Measurements from ENCODE around the gene SLC8A1.

SLC8A1 gene

GRCh38 chr2:40193670-40194026 is 258.2 kb downstream of the SLC8A1 start:
- no peak for DNase-seq (ENCODE audit: low read depth, low spot score)

- DNase-seq (ENCODE audit: low read depth, low spot score), result no peak
Measured at GRCh38 chr2:40192864-40193669, 258.8 kb downstream of the SLC8A1 start.

GRCh38 chr2:40190457-40190856 is 261.4 kb downstream of the SLC8A1 start:
- DNase-seq (ENCODE audit: low read depth, low spot score), result no peak

- no peak for DNase-seq (ENCODE audit: low read depth, low spot score)
Measured at GRCh38 chr2:40189881-40190280, 262.0 kb downstream of the SLC8A1 start.

- no peak for DNase-seq (ENCODE audit: low read depth, low spot score)
Measured at GRCh38 chr2:40187054-40187453, 264.8 kb downstream of the SLC8A1 start.

- no peak for DNase-seq (ENCODE audit: low read depth, low spot score)
Measured at GRCh38 chr2:40184551-40184950, 267.3 kb downstream of the SLC8A1 start.

GRCh38 chr2:40181855-40182254 is 270.0 kb downstream of the SLC8A1 start:
- DNase-seq (ENCODE audit: low read depth, low spot score), result no peak

- DNase-seq (ENCODE audit: low read depth, low spot score), result no peak
Measured at GRCh38 chr2:40179801-40180200, 272.1 kb downstream of the SLC8A1 start.

- DNase-seq (ENCODE audit: low read depth, low spot score), result no peak
Measured at GRCh38 chr2:40178971-40179370, 272.9 kb downstream of the SLC8A1 start.

- DNase-seq (ENCODE audit: low read depth, low spot score), result no peak
Measured at GRCh38 chr2:40178171-40178778, 273.6 kb downstream of the SLC8A1 start.

- no peak for DNase-seq (ENCODE audit: low read depth, low spot score)
Measured at GRCh38 chr2:40177366-40177765, 274.5 kb downstream of the SLC8A1 start.

GRCh38 chr2:40173276-40173675 is 278.6 kb downstream of the SLC8A1 start:
- DNase-seq (ENCODE audit: low read depth, low spot score), result no peak

GRCh38 chr2:40169856-40170255 is 282.0 kb downstream of the SLC8A1 start:
- no peak for DNase-seq (ENCODE audit: low read depth, low spot score)

- no peak for DNase-seq (ENCODE audit: low read depth, low spot score)
Measured at GRCh38 chr2:40169430-40169829, 282.5 kb downstream of the SLC8A1 start.

- DNase-seq (ENCODE audit: low read depth, low spot score), result no peak
Measured at GRCh38 chr2:40168546-40168945, 283.3 kb downstream of the SLC8A1 start.

- no peak for DNase-seq (ENCODE audit: low read depth, low spot score)
Measured at GRCh38 chr2:40168032-40168431, 283.9 kb downstream of the SLC8A1 start.

- DNase-seq (ENCODE audit: low read depth, low spot score), result no peak
Measured at GRCh38 chr2:40166006-40166405, 285.9 kb downstream of the SLC8A1 start.

- DNase-seq (ENCODE audit: low read depth, low spot score), result no peak
Measured at GRCh38 chr2:40165509-40165844, 286.4 kb downstream of the SLC8A1 start.

GRCh38 chr2:40164736-40165508 is 287.0 kb downstream of the SLC8A1 start:
- DNase-seq (ENCODE audit: low read depth, low spot score), result no peak

- DNase-seq (ENCODE audit: low read depth, low spot score), result no peak
Measured at GRCh38 chr2:40161986-40162385, 289.9 kb downstream of the SLC8A1 start.

- DNase-seq (ENCODE audit: low read depth, low spot score), result no peak
Measured at GRCh38 chr2:40160751-40161218, 291.1 kb downstream of the SLC8A1 start.

- no peak for DNase-seq (ENCODE audit: low read depth, low spot score)
Measured at GRCh38 chr2:40159333-40159732, 292.6 kb downstream of the SLC8A1 start.

GRCh38 chr2:40158781-40159180 is 293.1 kb downstream of the SLC8A1 start:
- no peak for DNase-seq (ENCODE audit: low read depth, low spot score)

All from smooth muscle cell of the brain vasculature (primary cell).